Breast epithelium (tissue), 3 donors: ENCODE data around the gene EXOC3L1.

ENCODE experiments used
- POLR2A ChIP-seq: fragments of 450-650 bp; IDR thresholded peaks from one replicate; pipeline ENCODE4 v1.6.1; 2016; ENCODE audit warnings: antibody characterized with exemption, mild to moderate bottlenecking, moderate library complexity
- POLR2AphosphoS5 ChIP-seq, 3 donors: sonication (generic); formaldehyde crosslinking; IDR thresholded peaks; one replicate each; pipeline ENCODE4 v1.6.1; 2017; ENCODE audit warnings: antibody characterized with exemption in 3 of 3
- TF ChIP-seq, protein P1 (sequence below), 3 donors: fragments of 450-650 bp; IDR thresholded peaks; one replicate each; pipeline ENCODE4 v1.5.1; 2016 to 2017; ENCODE audit warnings: antibody characterized with exemption in 3 of 3, mild to moderate bottlenecking in 3 of 3, moderate library complexity in 3 of 3

DNA sequence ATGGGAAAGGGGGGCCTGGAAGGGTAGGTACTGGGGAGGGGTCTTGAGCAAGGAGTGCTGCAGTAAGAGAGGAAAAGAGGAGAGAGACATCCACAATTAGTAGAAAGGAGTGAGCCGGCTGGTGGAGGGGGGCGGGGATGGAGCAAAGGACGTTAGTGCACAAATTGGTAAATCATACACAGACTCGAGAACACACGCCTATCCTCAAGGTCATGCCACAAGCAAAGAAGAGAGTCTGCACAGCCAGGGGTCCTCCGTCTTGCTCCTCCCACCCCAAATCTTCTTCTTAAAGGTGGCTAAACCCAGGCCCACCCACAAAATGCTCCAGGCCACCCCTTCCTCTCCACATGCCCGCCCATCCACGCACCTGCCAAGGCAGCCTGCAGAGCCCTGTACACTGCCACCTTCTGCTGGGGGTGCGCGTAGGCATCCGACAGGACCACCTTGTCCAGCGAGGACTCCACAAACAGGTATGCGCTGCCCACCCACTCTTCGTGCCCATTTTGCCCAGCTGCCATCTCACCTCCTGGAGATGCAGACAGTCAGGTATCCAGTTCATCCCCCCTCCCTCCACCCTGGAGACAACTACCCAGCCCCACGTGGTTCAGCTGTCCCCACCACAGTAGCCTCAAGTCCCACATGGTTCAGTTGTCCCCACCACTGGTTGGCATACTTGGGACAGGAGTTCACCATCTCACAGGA, 33.6 kb downstream of the EXOC3L1 start:
- TF ChIP-seq, protein P1, sequence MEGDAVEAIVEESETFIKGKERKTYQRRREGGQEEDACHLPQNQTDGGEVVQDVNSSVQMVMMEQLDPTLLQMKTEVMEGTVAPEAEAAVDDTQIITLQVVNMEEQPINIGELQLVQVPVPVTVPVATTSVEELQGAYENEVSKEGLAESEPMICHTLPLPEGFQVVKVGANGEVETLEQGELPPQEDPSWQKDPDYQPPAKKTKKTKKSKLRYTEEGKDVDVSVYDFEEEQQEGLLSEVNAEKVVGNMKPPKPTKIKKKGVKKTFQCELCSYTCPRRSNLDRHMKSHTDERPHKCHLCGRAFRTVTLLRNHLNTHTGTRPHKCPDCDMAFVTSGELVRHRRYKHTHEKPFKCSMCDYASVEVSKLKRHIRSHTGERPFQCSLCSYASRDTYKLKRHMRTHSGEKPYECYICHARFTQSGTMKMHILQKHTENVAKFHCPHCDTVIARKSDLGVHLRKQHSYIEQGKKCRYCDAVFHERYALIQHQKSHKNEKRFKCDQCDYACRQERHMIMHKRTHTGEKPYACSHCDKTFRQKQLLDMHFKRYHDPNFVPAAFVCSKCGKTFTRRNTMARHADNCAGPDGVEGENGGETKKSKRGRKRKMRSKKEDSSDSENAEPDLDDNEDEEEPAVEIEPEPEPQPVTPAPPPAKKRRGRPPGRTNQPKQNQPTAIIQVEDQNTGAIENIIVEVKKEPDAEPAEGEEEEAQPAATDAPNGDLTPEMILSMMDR (IDR thresholded peaks at IDR 0.05) = no peak
- TF ChIP-seq POLR2A (no peak), POLR2AphosphoS5 (IDR thresholded peaks at IDR 0.05) (no peak)
